ENCODE data around the gene ZPBP2. TPM values are rescaled to one million over a fixed set of nuclear protein-coding genes. Genes with fewer than 3 reads are reported as not detected.

ZPBP2 gene
- total and polyA plus RNA-seq, 2 donors (not counting 1 experiment from before 2014, with no cell fraction given), result not detected

- peaks cover 3% of the 10 kb centered on the region for H3K27me3 ChIP-seq (ENCODE audit: control insufficient read depth, insufficient read depth, low read length)
Measured at GRCh38 chr17:39838057-39838456, 29.9 kb upstream of the ZPBP2 start.

GRCh38 chr17:39838784-39839183 lies 29.2 kb upstream of the ZPBP2 start:
- Histone ChIP-seq H4K20me1 (ENCODE audit: control insufficient read depth, extremely low read depth, insufficient read depth, low read length) (no peaks in the 10 kb centered on the region), H3K4me2 (ENCODE audit: extremely low read depth, insufficient read depth, low read length) (no peak overlapping the region), H3K27ac (ENCODE audit: insufficient read depth, low read length) (no peak overlapping the region), H3K4me3 (replicated peaks in 1 of 4; ENCODE audit: control extremely low read depth in 1 of 4, insufficient read depth in 1 of 4, low read depth in 3 of 4, low read length in 4 of 4) (no peak overlapping the region), H2AFZ (ENCODE audit: low read length) (no peak overlapping the region), H3K27me3 (ENCODE audit: control insufficient read depth, insufficient read depth, low read length) (peaks cover 3% of the 10 kb centered on the region), H3K36me3 (ENCODE audit: control insufficient read depth, insufficient read depth, low read length) (no peaks in the 10 kb centered on the region), H3K79me2 (ENCODE audit: control insufficient read depth, insufficient read depth, low read length) (no peaks in the 10 kb centered on the region), H3K9me3 (ENCODE audit: control insufficient read depth, insufficient read depth, low read depth, low read length) (no peaks in the 10 kb centered on the region), H3K9ac (ENCODE audit: insufficient read depth, low read length) (no peak overlapping the region), H3K4me1 (ENCODE audit: control insufficient read depth, extremely low read depth, insufficient read depth, low read length) (no peaks in the 10 kb centered on the region)
- no peak for DNase-seq (ENCODE audit: low read depth in 2 of 2)
- TF ChIP-seq EZH2 (IDR thresholded peaks at IDR 0.05; ENCODE audit: low read length, missing control alignments), result no peak
- no peak for TF ChIP-seq CTCF (conservative IDR thresholded peaks at IDR 0.05 in 1 of 2, IDR thresholded peaks at IDR 0.05 in 1 of 2; ENCODE audit: low read depth in 1 of 2, low read length in 2 of 2)

More at GRCh38 chr17:39838057-39838456, 29.9 kb upstream of the ZPBP2 start:
- no peaks in the 10 kb centered on the region for H3K79me2 ChIP-seq (ENCODE audit: control insufficient read depth, insufficient read depth, low read length)
- DNase-seq (ENCODE audit: low read depth in 2 of 2), result no peak
- no peaks in the 10 kb centered on the region for H3K36me3 ChIP-seq (ENCODE audit: control insufficient read depth, insufficient read depth, low read length)
- H3K27ac ChIP-seq (ENCODE audit: insufficient read depth, low read length), result no peak overlapping the region
- H3K9me3 ChIP-seq (ENCODE audit: control insufficient read depth, insufficient read depth, low read depth, low read length), result no peaks in the 10 kb centered on the region
- no peak overlapping the region for H3K4me3 ChIP-seq (replicated peaks in 1 of 4; ENCODE audit: control extremely low read depth in 1 of 4, insufficient read depth in 1 of 4, low read depth in 3 of 4, low read length in 4 of 4)
- H4K20me1 ChIP-seq (ENCODE audit: control insufficient read depth, extremely low read depth, insufficient read depth, low read length), result no peaks in the 10 kb centered on the region
- H2AFZ ChIP-seq (ENCODE audit: low read length), result no peak overlapping the region
- TF ChIP-seq CTCF (conservative IDR thresholded peaks at IDR 0.05 in 1 of 2, IDR thresholded peaks at IDR 0.05 in 1 of 2; ENCODE audit: low read depth in 1 of 2, low read length in 2 of 2) (no peak), EZH2 (IDR thresholded peaks at IDR 0.05; ENCODE audit: low read length, missing control alignments) (no peak)
- no peak overlapping the region for H3K9ac ChIP-seq (ENCODE audit: insufficient read depth, low read length)
- H3K4me2 ChIP-seq (ENCODE audit: extremely low read depth, insufficient read depth, low read length), result no peak overlapping the region
- H3K4me1 ChIP-seq (ENCODE audit: control insufficient read depth, extremely low read depth, insufficient read depth, low read length), result no peaks in the 10 kb centered on the region

GRCh38 chr17:39841134-39841683 lies 26.8 kb upstream of the ZPBP2 start:
- DNase-seq (ENCODE audit: low read depth in 2 of 2), result no peak
- TF ChIP-seq EZH2 (IDR thresholded peaks at IDR 0.05; ENCODE audit: low read length, missing control alignments) (no peak), CTCF (conservative IDR thresholded peaks at IDR 0.05 in 1 of 2, IDR thresholded peaks at IDR 0.05 in 1 of 2; ENCODE audit: low read depth in 1 of 2, low read length in 2 of 2) (no peak)
- H3K36me3 ChIP-seq (ENCODE audit: control insufficient read depth, insufficient read depth, low read length), result no peaks in the 10 kb centered on the region
- no peak overlapping the region for H3K27ac ChIP-seq (ENCODE audit: insufficient read depth, low read length)
- no peaks in the 10 kb centered on the region for H3K4me1 ChIP-seq (ENCODE audit: control insufficient read depth, extremely low read depth, insufficient read depth, low read length)
- no peak overlapping the region for H3K9ac ChIP-seq (ENCODE audit: insufficient read depth, low read length)
- no peak overlapping the region for H3K4me2 ChIP-seq (ENCODE audit: extremely low read depth, insufficient read depth, low read length)
- no peaks in the 10 kb centered on the region for H3K9me3 ChIP-seq (ENCODE audit: control insufficient read depth, insufficient read depth, low read depth, low read length)
- peaks cover 3% of the 10 kb centered on the region for H3K27me3 ChIP-seq (ENCODE audit: control insufficient read depth, insufficient read depth, low read length)
- no peaks in the 10 kb centered on the region for H3K79me2 ChIP-seq (ENCODE audit: control insufficient read depth, insufficient read depth, low read length)
- H4K20me1 ChIP-seq (ENCODE audit: control insufficient read depth, extremely low read depth, insufficient read depth, low read length), result no peaks in the 10 kb centered on the region
- H2AFZ ChIP-seq (ENCODE audit: low read length), result no peak overlapping the region
- H3K4me3 ChIP-seq (replicated peaks in 1 of 4; ENCODE audit: control extremely low read depth in 1 of 4, insufficient read depth in 1 of 4, low read depth in 3 of 4, low read length in 4 of 4), result no peak overlapping the region

Measured in fibroblast of lung (primary cell).